Osteoblast (primary cell): ENCODE measurements around the gene OLFML1. TPM values are rescaled to one million over a fixed set of nuclear protein-coding genes. Genes with fewer than 3 reads are reported as not detected.

ENCODE experiments used
- DNase-seq: peaks from one replicate; pipeline ENCODE4 v3.0.0; 2011; ENCODE audit warnings: low spot score, mixed read lengths; ENCODE audit not compliant: insufficient read length; ENCODE audit errors: missing footprints
- H2AFZ ChIP-seq: 2 replicates; pipeline ENCODE4 v1.6.0; 2011; ENCODE audit warnings: mild to moderate bottlenecking, low read length
- H3K27ac ChIP-seq: 2 replicates; pipeline ENCODE4 v1.5.1; 2011; ENCODE audit warnings: mild to moderate bottlenecking, low read depth, low read length, moderate library complexity
- H3K27me3 ChIP-seq: 2 replicates; pipeline ENCODE4 v1.6.0; 2012; ENCODE audit warnings: mild to moderate bottlenecking, control low read depth, inconsistent platforms, low read length, moderate library complexity; ENCODE audit not compliant: insufficient read depth
- H3K36me3 ChIP-seq: 2 replicates; pipeline ENCODE4 v1.5.1; 2011; ENCODE audit warnings: mild to moderate bottlenecking, low read length, control low read depth, moderate library complexity; ENCODE audit not compliant: insufficient read depth
- H3K4me1 ChIP-seq: 2 replicates; pipeline ENCODE4 v1.5.1; 2011; ENCODE audit warnings: mild to moderate bottlenecking, low read length, control low read depth, moderate library complexity; ENCODE audit not compliant: insufficient read depth
- H3K4me2 ChIP-seq: 2 replicates; pipeline ENCODE4 v1.6.0; 2011; ENCODE audit warnings: mild to moderate bottlenecking, low read length; ENCODE audit not compliant: insufficient read depth
- H3K4me3 ChIP-seq: fragments of 200-600 bp; sonication (generic); 3 replicates; pipeline ENCODE4 v1.5.1; 2012; ENCODE audit warnings: mild to moderate bottlenecking, low read length, inconsistent platforms; ENCODE audit not compliant: insufficient read depth
- H3K79me2 ChIP-seq: 2 replicates; pipeline ENCODE4 v1.6.0; 2012; ENCODE audit warnings: mild to moderate bottlenecking, low read length, control low read depth, inconsistent platforms; ENCODE audit not compliant: insufficient read depth
- H3K9me3 ChIP-seq: 2 replicates; pipeline ENCODE4 v1.5.1; 2011; ENCODE audit warnings: low read depth, low read length, control low read depth
- H4K20me1 ChIP-seq: 2 replicates; pipeline ENCODE4 v1.6.0; 2012; ENCODE audit warnings: mild to moderate bottlenecking, low read length, control low read depth; ENCODE audit not compliant: insufficient read depth
- CTCF ChIP-seq: IDR thresholded peaks from 2 replicates; pipeline ENCODE4 v1.5.1; 2011; ENCODE audit warnings: mild to moderate bottlenecking, low read depth, low read length, moderate library complexity; ENCODE audit errors: extremely low read depth
- total RNA-seq: library from RNA; depleted of rRNA; stranded (reverse); fragments of >200 nt; gene quantifications from 2 replicates; pipeline ENCODE4 v1.2.3, GENCODE V29; 2012

Gene OLFML1
- total RNA-seq, 1 donor: 20.3 TPM

GRCh38 chr11:7451520-7451919, 33.8 kb upstream of the OLFML1 start:
- TF ChIP-seq CTCF: no peak
- no peaks in the 10 kb centered on the region for H3K36me3 ChIP-seq
- H3K4me3 ChIP-seq: no peak overlapping the region
- H2AFZ ChIP-seq: no peak overlapping the region
- H3K4me1 ChIP-seq: no peaks in the 10 kb centered on the region
- H3K27me3 ChIP-seq: no peaks in the 10 kb centered on the region
- no peak overlapping the region for H3K27ac ChIP-seq
- no peaks in the 10 kb centered on the region for H4K20me1 ChIP-seq
- H3K9me3 ChIP-seq: no peaks in the 10 kb centered on the region
- no peak for DNase-seq
- H3K79me2 ChIP-seq: no peaks in the 10 kb centered on the region
- H3K4me2 ChIP-seq: no peak overlapping the region

DNA sequence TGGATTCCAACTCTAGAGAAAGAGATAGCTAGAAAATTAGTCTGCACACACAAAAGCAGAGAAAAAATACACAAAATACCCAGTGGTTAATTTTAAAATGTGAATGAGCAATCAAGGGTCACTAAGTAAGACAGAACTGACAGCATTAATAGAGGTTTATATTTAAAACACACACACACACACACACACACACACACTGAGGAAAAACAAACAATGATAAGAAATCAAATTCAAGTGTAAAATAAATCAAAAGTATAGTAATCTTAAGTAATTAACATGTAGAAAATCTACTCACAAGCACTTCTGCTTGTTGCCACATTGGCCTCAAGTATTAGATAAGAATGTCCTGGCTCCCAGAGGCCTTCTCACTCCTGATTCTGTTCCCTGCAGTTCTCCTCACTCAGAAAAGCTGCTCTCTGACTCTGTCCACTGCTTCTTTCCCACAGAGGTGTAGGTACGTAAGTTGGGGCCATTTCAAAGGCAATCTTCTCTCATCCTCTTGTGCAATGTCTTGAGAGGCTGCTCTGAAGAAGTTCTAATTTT, 33.3 kb upstream of the OLFML1 start:
- no peak overlapping the region for H3K4me2 ChIP-seq
- TF ChIP-seq CTCF: no peak

DNA sequence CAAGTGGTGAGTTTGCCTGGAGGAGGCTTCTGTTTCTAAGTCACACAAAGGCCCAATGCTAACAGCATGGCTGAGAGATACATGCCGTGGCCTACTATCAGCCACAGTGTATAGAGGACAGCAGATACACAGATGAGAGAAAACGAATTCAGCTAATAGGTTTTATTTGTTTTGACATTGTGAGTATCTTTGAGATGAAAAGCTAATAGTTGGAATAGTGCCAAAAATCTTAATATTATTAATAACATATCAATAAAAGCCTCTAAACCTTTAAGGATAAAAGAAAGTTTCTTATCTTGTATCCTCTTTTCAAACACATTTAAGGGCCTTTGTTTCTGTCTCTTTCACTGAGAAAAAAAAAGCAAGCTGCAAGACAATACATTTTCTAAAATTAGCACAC, 30.5 kb upstream of the OLFML1 start:
- H3K4me3 ChIP-seq: no peak overlapping the region
- no peaks in the 10 kb centered on the region for H3K4me1 ChIP-seq
- H3K27me3 ChIP-seq: no peaks in the 10 kb centered on the region
- H2AFZ ChIP-seq: no peak overlapping the region
- no peaks in the 10 kb centered on the region for H3K79me2 ChIP-seq
- no peak overlapping the region for H3K4me2 ChIP-seq
- H4K20me1 ChIP-seq: no peaks in the 10 kb centered on the region
- no peak for TF ChIP-seq CTCF
- H3K9me3 ChIP-seq: no peaks in the 10 kb centered on the region
- DNase-seq: no peak
- no peaks in the 10 kb centered on the region for H3K36me3 ChIP-seq
- no peak overlapping the region for H3K27ac ChIP-seq

More for the DNA sequence above, 33.3 kb upstream of the OLFML1 start:
- Histone ChIP-seq H3K27me3 (no peaks in the 10 kb centered on the region), H2AFZ (no peak overlapping the region), H3K4me3 (no peak overlapping the region), H3K9me3 (no peaks in the 10 kb centered on the region), H3K27ac (no peak overlapping the region), H3K79me2 (no peaks in the 10 kb centered on the region), H3K4me1 (no peaks in the 10 kb centered on the region), H3K36me3 (no peaks in the 10 kb centered on the region), H4K20me1 (no peaks in the 10 kb centered on the region)
- no peak for DNase-seq

GRCh38 chr11:7457211-7457610, 28.1 kb upstream of the OLFML1 start:
- Histone ChIP-seq H3K36me3 (no peaks in the 10 kb centered on the region), H3K4me1 (no peaks in the 10 kb centered on the region), H3K27ac (no peak overlapping the region), H3K79me2 (no peaks in the 10 kb centered on the region), H4K20me1 (no peaks in the 10 kb centered on the region), H2AFZ (no peak overlapping the region), H3K9me3 (no peaks in the 10 kb centered on the region), H3K4me3 (no peak overlapping the region), H3K4me2 (no peak overlapping the region), H3K27me3 (no peaks in the 10 kb centered on the region)
- no peak for DNase-seq
- no peak for TF ChIP-seq CTCF
